GM12878 (cell line): ENCODE measurements around the gene SPOCK1. TPM values are rescaled to one million over a fixed set of nuclear protein-coding genes. Genes with fewer than 3 reads are reported as not detected.

Source experiments
- ATAC-seq: fragments of 200-7000 bp; cut with Tn5 transposase; 3 replicates; pipeline ENCODE4 v1.9.1; 2020; ENCODE audit warnings: mild to moderate bottlenecking, moderate library complexity
- BruUV-seq: library from RNA; stranded (reverse); fragments of 400-500 nt; replicated peaks from 2 replicates; lab custom pipeline; 2021; lab: Mats Ljungman, UMichigan
- CTCF ChIA-PET: fragments of 300-600 bp; sonication (Branson Sonifier 250); formaldehyde crosslinking; extraction: SDS; loops from one replicate; lab custom pipeline; 2021; ENCODE audit warnings: inconsistent platforms; lab: Yijun Ruan, JAX
- POLR2A ChIA-PET: fragments of 350-600 bp; formaldehyde crosslinking; extraction: SDS; loops from one replicate; lab custom pipeline; 2021; ENCODE audit warnings: inconsistent platforms; lab: Charles Lee
- RAD21 ChIA-PET: fragments of 300-600 bp; sonication (Branson Sonifier 250); formaldehyde crosslinking; loops from one replicate; lab custom pipeline; 2023; ENCODE audit warnings: antibody characterized with exemption; ENCODE audit not compliant: unreplicated experiment; lab: Charles Lee
- SMC1A ChIA-PET: fragments of 300-600 bp; sonication (Branson Sonifier 250); formaldehyde crosslinking; loops from one replicate; lab custom pipeline; 2023; ENCODE audit not compliant: unreplicated experiment, uncharacterized antibody; lab: Charles Lee
- DNase-seq: peaks from one replicate; pipeline ENCODE4 v3.0.0-alpha.2; 2011; ENCODE audit warnings: low read depth, low spot score
- FAIRE-seq: peaks from 3 replicates; lab custom pipeline; 2011; peaks lifted over from hg19 to GRCh38; lab: Jason Lieb, UNC
- H2AFZ ChIP-seq: 2 replicates; pipeline ENCODE4 v1.6.0; 2011; ENCODE audit warnings: low read depth, low read length, control low read depth; ENCODE audit not compliant: control insufficient read depth
- H3K27ac ChIP-seq: 2 replicates; pipeline ENCODE4 v1.5.1; 2011; ENCODE audit warnings: control low read depth; ENCODE audit not compliant: control insufficient read depth, insufficient read depth
- H3K27me3 ChIP-seq, 2 experiments: replicated peaks in 1 of 2; 2 replicates each; pipeline versions ENCODE4 v1.6.0 to v1.6.1; 2011; ENCODE audit warnings: low read length in 1 of 2; ENCODE audit not compliant: control insufficient read depth in 2 of 2, insufficient read depth in 2 of 2
- H3K36me3 ChIP-seq, 2 experiments: 2 replicates each; pipeline ENCODE4 v1.5.1; 2011; ENCODE audit warnings: low read length in 1 of 2; ENCODE audit not compliant: control insufficient read depth in 2 of 2, insufficient read depth in 2 of 2
- H3K4me1 ChIP-seq: 2 replicates; pipeline ENCODE4 v1.6.1; 2011; ENCODE audit warnings: mild to moderate bottlenecking, low read length, moderate library complexity, mixed read lengths; ENCODE audit not compliant: control insufficient read depth, insufficient read depth
- H3K4me2 ChIP-seq: 2 replicates; pipeline ENCODE4 v1.6.0; 2011; ENCODE audit warnings: control low read depth; ENCODE audit not compliant: control insufficient read depth, insufficient read depth
- H3K4me3 ChIP-seq: fragments of 200-600 bp; sonication (generic); 2 replicates; pipeline ENCODE4 v1.5.1; 2016
- H3K79me2 ChIP-seq: 2 replicates; pipeline ENCODE4 v1.6.0; 2011; ENCODE audit warnings: low read length; ENCODE audit not compliant: control insufficient read depth, insufficient read depth
- H3K9ac ChIP-seq: 2 replicates; pipeline ENCODE4 v1.8.0; 2011; ENCODE audit warnings: low read length, control low read depth, mixed read lengths; ENCODE audit not compliant: control insufficient read depth, insufficient read depth
- H3K9me3 ChIP-seq: replicated peaks from 3 replicates; pipeline ENCODE4 v1.5.1; 2011; ENCODE audit warnings: mild to moderate bottlenecking, low read length; ENCODE audit not compliant: control insufficient read depth, insufficient read depth
- H4K20me1 ChIP-seq: 2 replicates; pipeline ENCODE4 v1.6.0; 2011; ENCODE audit not compliant: control insufficient read depth, insufficient read depth
- IKZF2 ChIP-seq, 2 experiments: fragments of 450-650 bp; IDR thresholded peaks; 2 replicates each; pipeline ENCODE4 v1.6.1; 2017; ENCODE audit warnings: mild to moderate bottlenecking in 2 of 2, moderate library complexity in 2 of 2
- IRF4 ChIP-seq: IDR thresholded peaks from 2 replicates; pipeline ENCODE4 v1.6.1; 2011; ENCODE audit warnings: low read depth, low read length
- KLF5 ChIP-seq: fragments of 450-650 bp; IDR thresholded peaks from 2 replicates; pipeline ENCODE4 v1.6.1; 2014; ENCODE audit warnings: mild to moderate bottlenecking; ENCODE audit not compliant: partially characterized antibody
- NFIC ChIP-seq: IDR thresholded peaks from 2 replicates; pipeline ENCODE4 v1.6.1; 2012; ENCODE audit warnings: low read depth, mild to moderate bottlenecking, inconsistent platforms, low read length, moderate library complexity
- REST ChIP-seq: IDR thresholded peaks from 2 replicates; pipeline ENCODE4 v1.6.1; 2012; ENCODE audit warnings: mild to moderate bottlenecking, low read depth, low read length
- SIN3A ChIP-seq: IDR thresholded peaks from 2 replicates; pipeline ENCODE4 v1.6.1; 2012; ENCODE audit warnings: low read depth, low read length, improper control_type of control experiment
- TBL1XR1 ChIP-seq: IDR thresholded peaks from 2 replicates; pipeline ENCODE4 v1.6.1; 2012; ENCODE audit warnings: low read depth, low read length, improper control_type of control experiment
- WGBS: methylation state at CpG from one replicate; pipeline ENCODE4 v1.1.6; 2016; ENCODE audit warnings: low lambda C conversion rate; ENCODE audit not compliant: insufficient replicate concordance, insufficient coverage; ENCODE audit errors: missing lambda C conversion rate; 5-methylcytosine and 5-hydroxymethylcytosine counted together
- in situ Hi-C: fragments of 300-500 bp; cut with MboI; formaldehyde crosslinking; loops from 9 replicates; pipeline ENCODE4 v1.14.3; 2018; ENCODE audit warnings: mixed read lengths
- intact Hi-C: fragments of 100-400 bp; cut with micrococcal nuclease; formaldehyde crosslinking; loops from one replicate; pipeline ENCODE4 v1.14.2; 2022; ENCODE audit not compliant: unreplicated experiment
- polyA plus RNA-seq, 11 experiments: library from polyadenylated mRNA; depleted of rRNA in 4 of 11; unstranded in 6 of 11; stranded (reverse) in 5 of 11; fragments of >200 nt; fragmentation: Nextera tagmentation in 4 of 11; fragmentation: Illumina TruSeq in 1 of 11; extraction: Ambion mirVana in 4 of 11; extraction: Trizol in 1 of 11; gene quantifications; 1 replicate in 1 of 11; 2 replicates in 10 of 11; pipeline versions ENCODE4 v1.2.1 to v1.2.3, GENCODE V29; 2011 to 2016; ENCODE audit warnings: inconsistent platforms in 2 of 11, missing spikeins in 2 of 11, low read depth in 1 of 11
- total RNA-seq, 4 experiments: library from RNA; depleted of rRNA in 3 of 4; stranded (reverse); fragments of >200 nt in 3 of 4; fragmentation: Illumina TruSeq in 1 of 4; extraction: Trizol in 1 of 4; gene quantifications; 2 replicates each; pipeline versions ENCODE4 v1.2.1 to v1.2.3, GENCODE V29; 2013 to 2021

Gene SPOCK1
- total and polyA plus RNA-seq, 10 of the 15 experiments (the other 5 are each of a cell fraction or from before 2014, with no cell fraction given) = 0.06 to 0.68 (median 0.25) TPM; not detected in 3

GRCh38 chr5:137101544-137101943 is 397.6 kb downstream of the SPOCK1 start:
- TF ChIP-seq REST (no peak), TBL1XR1 (no peak), SIN3A (no peak), KLF5 (no peak), IKZF2 (IDR thresholded peaks at IDR 0.05) (no peak), NFIC (no peak), IRF4 (no peak)
- ChIA-PET SMC1A (no interaction called here), CTCF (interaction anchor here (0.6 kb wide), 1 partner anchor 27 kb away, joined by 3 read pairs; no protein-coding TSS in a partner anchor), POLR2A (no interaction called here), RAD21 (no interaction called here)
- Histone ChIP-seq H3K4me2 (no peak overlapping the region), H2AFZ (no peak overlapping the region), H3K4me1 (no peaks in the 10 kb centered on the region), H3K4me3 (no peak overlapping the region), H3K27me3 (no peaks in the 10 kb centered on the region; a peak in 1 of 4 replicates), H3K9ac (no peak overlapping the region), H3K27ac (no peak overlapping the region), H3K36me3 (no peaks in the 10 kb centered on the region), H4K20me1 (no peaks in the 10 kb centered on the region), H3K9me3 (no peaks in the 10 kb centered on the region), H3K79me2 (no peaks in the 10 kb centered on the region)
- no peak for DNase-seq
- in situ Hi-C loops (no loop called here), intact Hi-C loops (no loop called here)
- ATAC-seq = no peak
- no TSS peak for BruUV-seq
- WGBS = 0% methylated on average over 2 of the region's 2 CpGs
- no peak for FAIRE-seq
